Measurements from ENCODE around the gene CRABP1. TPM values are rescaled to one million over a fixed set of nuclear protein-coding genes. Genes with fewer than 3 reads are reported as not detected.

CRABP1 gene
- total RNA-seq, 1 experiment from 2014 or later = 444 TPM

- TF ChIP-seq CREB1 (CRISPR knock-in tag; IDR thresholded peaks at IDR 0.05) (no peak), CBFB (CRISPR knock-in tag; IDR thresholded peaks at IDR 0.05; ENCODE audit: low read depth) (no peak), ZBTB21 (CRISPR knock-in tag; IDR thresholded peaks at IDR 0.05; ENCODE audit: borderline replicate concordance) (no peak), SMAD4 (CRISPR knock-in tag; IDR thresholded peaks at IDR 0.05) (no peak), CREM (CRISPR knock-in tag; IDR thresholded peaks at IDR 0.05) (no peak), FOXP4 (CRISPR knock-in tag; IDR thresholded peaks at IDR 0.05) (peak; percentile 38; the same call in 1 of the 2 replicates), TEAD1 (CRISPR knock-in tag; IDR thresholded peaks at IDR 0.05) (no peak), ZNF138 (CRISPR knock-in tag; conservative IDR thresholded peaks at IDR 0.05) (no peak), ZNF232 (CRISPR knock-in tag; IDR thresholded peaks at IDR 0.05) (no peak), NFATC4 (CRISPR knock-in tag; IDR thresholded peaks at IDR 0.05) (no peak)
These were observed 1.2 kb downstream of the CRABP1 start (continued) for GRCh38 chr15:78341057-78341987.

GRCh38 chr15:78342021-78342420 is 1.9 kb downstream of the CRABP1 start:
- ChIA-PET POLR2A (interaction anchor here (0.6 kb wide), 1 partner anchor 1604 kb away, joined by 3 read pairs; no protein-coding TSS in a partner anchor), CTCF (interaction anchor here (1.0 to 1.5 kb wide), 2 partner anchors 28 to 38 kb away, joined by 3 to 5 read pairs; no protein-coding TSS in a partner anchor)
- peaks cover 28% of the 10 kb centered on the region for H3K4me1 Mint-ChIP-seq
- TF ChIP-seq ZNF512 (CRISPR knock-in tag; IDR thresholded peaks at IDR 0.05; ENCODE audit: borderline replicate concordance) (no peak), JAZF1 (CRISPR knock-in tag; IDR thresholded peaks at IDR 0.05) (no peak), ZNF671 (CRISPR knock-in tag; IDR thresholded peaks at IDR 0.05) (no peak), RELA (CRISPR knock-in tag; IDR thresholded peaks at IDR 0.05; ENCODE audit: borderline replicate concordance) (no peak), E2F4 (CRISPR knock-in tag; IDR thresholded peaks at IDR 0.05; ENCODE audit: borderline replicate concordance, low read depth) (no peak), E2F5 (CRISPR knock-in tag; IDR thresholded peaks at IDR 0.05) (no peak), ZNF532 (CRISPR knock-in tag; IDR thresholded peaks at IDR 0.05; ENCODE audit: borderline replicate concordance) (no peak), FOXK1 (CRISPR knock-in tag; IDR thresholded peaks at IDR 0.05) (no peak), IRF2 (CRISPR knock-in tag; IDR thresholded peaks at IDR 0.05; ENCODE audit: borderline replicate concordance, low read depth) (no peak), KAT7 (CRISPR knock-in tag; IDR thresholded peaks at IDR 0.05; ENCODE audit: borderline replicate concordance) (no peak), TEAD1 (CRISPR knock-in tag; IDR thresholded peaks at IDR 0.05) (no peak), HMGA2 (CRISPR knock-in tag; IDR thresholded peaks at IDR 0.05) (no peak), PRRX2 (CRISPR knock-in tag; IDR thresholded peaks at IDR 0.05) (no peak), JUN (CRISPR knock-in tag; IDR thresholded peaks at IDR 0.05) (no peak), ZNF121 (CRISPR knock-in tag; IDR thresholded peaks at IDR 0.05) (no peak), ZNF423 (CRISPR knock-in tag; IDR thresholded peaks at IDR 0.05) (no peak), CDX4 (CRISPR knock-in tag; IDR thresholded peaks at IDR 0.05; ENCODE audit: borderline replicate concordance) (no peak), ATF1 (CRISPR knock-in tag; IDR thresholded peaks at IDR 0.05) (no peak)
- no peaks in the 10 kb centered on the region for H3K9me3 Mint-ChIP-seq
- H3K4me3 Mint-ChIP-seq = peak overlapping the region; percentile 80
- DNase-seq (ENCODE audit: low spot score) = no peak
- no peak for ATAC-seq
- H3K36me3 Mint-ChIP-seq = peaks cover 40% of the 10 kb centered on the region
- H3K27me3 Mint-ChIP-seq (ENCODE audit: low read depth) = peaks cover 32% of the 10 kb centered on the region
- H3K27ac Mint-ChIP-seq = no peak overlapping the region
